Mesothelial cell of epicardium (in vitro differentiated cells): ENCODE results near the gene GSC2. TPM values are rescaled to one million over a fixed set of nuclear protein-coding genes. Genes with fewer than 3 reads are reported as not detected.

ENCODE experiments used
- DNase-seq, 2 experiments: peaks; one replicate each; pipeline ENCODE4 v3.0.0; 2021; ENCODE audit warnings: low spot score in 2 of 2; ENCODE audit not compliant: unreplicated experiment in 2 of 2
- H3K27ac Mint-ChIP-seq: 2 replicates; pipeline ENCODE4 v1.8.0; 2021; ENCODE audit warnings: mixed read lengths
- H3K27me3 Mint-ChIP-seq: 2 replicates; pipeline ENCODE4 v1.8.0; 2021; ENCODE audit warnings: low read depth, mixed read lengths
- H3K36me3 Mint-ChIP-seq: 2 replicates; pipeline ENCODE4 v1.8.0; 2021; ENCODE audit warnings: mixed read lengths
- H3K4me1 Mint-ChIP-seq: 2 replicates; pipeline ENCODE4 v1.8.0; 2021; ENCODE audit warnings: mixed read lengths
- H3K4me3 Mint-ChIP-seq: 2 replicates; pipeline ENCODE4 v1.8.0; 2021; ENCODE audit warnings: mild to moderate bottlenecking, moderate library complexity, mixed read lengths
- H3K9me3 Mint-ChIP-seq: 2 replicates; pipeline ENCODE4 v1.8.0; 2021; ENCODE audit warnings: mixed read lengths
- CTCF ChIP-seq: fragments of 200-600 bp; sonication (generic); IDR thresholded peaks from one replicate; pipeline ENCODE4 v1.5.0; 2021; ENCODE audit warnings: antibody characterized with exemption; ENCODE audit not compliant: unreplicated experiment
- total RNA-seq: library from RNA; stranded (reverse); gene quantifications from 3 replicates; pipeline ENCODE4 v1.2.1, GENCODE V29; 2021

The GSC2 gene
- total RNA-seq, 1 donor from 2014 or later = not detected

GRCh38 chr22:19175602-19176174, 25.6 kb upstream of the GSC2 start:
- no peak for TF ChIP-seq CTCF
- H3K27me3 Mint-ChIP-seq = peaks cover 7% of the 10 kb centered on the region
- DNase-seq = peak in 1 of 2 experiments; percentile 15
- H3K27ac Mint-ChIP-seq = peak overlapping the region; percentile 53
- H3K9me3 Mint-ChIP-seq = no peaks in the 10 kb centered on the region
- peaks cover 31% of the 10 kb centered on the region for H3K4me1 Mint-ChIP-seq
- H3K36me3 Mint-ChIP-seq = no peaks in the 10 kb centered on the region
- H3K4me3 Mint-ChIP-seq = peak overlapping the region; percentile 47

- Mint-ChIP-seq H3K4me3 (peak overlapping the region; percentile 26), H3K4me1 (peaks cover 36% of the 10 kb centered on the region), H3K36me3 (no peaks in the 10 kb centered on the region), H3K27me3 (peaks cover 12% of the 10 kb centered on the region), H3K9me3 (no peaks in the 10 kb centered on the region), H3K27ac (no peak overlapping the region)
- peak in 1 of 2 experiments; percentile 10 for DNase-seq
- TF ChIP-seq CTCF = no peak
Measured at GRCh38 chr22:19175026-19175601, 25.0 kb upstream of the GSC2 start.

- H3K4me3 Mint-ChIP-seq = peak overlapping the region; percentile 36
- H3K4me1 Mint-ChIP-seq = peaks cover 38% of the 10 kb centered on the region
- H3K9me3 Mint-ChIP-seq = no peaks in the 10 kb centered on the region
- DNase-seq = peak in 1 of 2 experiments; percentile 10
- H3K36me3 Mint-ChIP-seq = no peaks in the 10 kb centered on the region
- H3K27me3 Mint-ChIP-seq = peaks cover 19% of the 10 kb centered on the region
- TF ChIP-seq CTCF = no peak
- H3K27ac Mint-ChIP-seq = peak overlapping the region; percentile 34
Measured at GRCh38 chr22:19174106-19175025, 24.3 kb upstream of the GSC2 start.

GRCh38 chr22:19173047-19174035, 23.2 kb upstream of the GSC2 start:
- no peaks in the 10 kb centered on the region for H3K9me3 Mint-ChIP-seq
- peak overlapping the region; percentile 97 for H3K27ac Mint-ChIP-seq
- H3K27me3 Mint-ChIP-seq = peaks cover 29% of the 10 kb centered on the region
- DNase-seq = peak in 1 of 2 experiments; percentile 10
- peaks cover 40% of the 10 kb centered on the region for H3K4me1 Mint-ChIP-seq
- TF ChIP-seq CTCF = no peak
- no peaks in the 10 kb centered on the region for H3K36me3 Mint-ChIP-seq
- H3K4me3 Mint-ChIP-seq = peak overlapping the region; percentile 94
